Stimulated activated CD4-positive, alpha-beta T cell treated with anti-CD3 and anti-CD28 coated beads, Interleukin-4, amount 100 ng/mL, for 24 hours (primary cell): ENCODE measurements around the gene RPTOR.

Experiments
- DNase-seq: peaks from one replicate; pipeline ENCODE4 v3.0.0-alpha.2; 2020

Gene RPTOR

DNA sequence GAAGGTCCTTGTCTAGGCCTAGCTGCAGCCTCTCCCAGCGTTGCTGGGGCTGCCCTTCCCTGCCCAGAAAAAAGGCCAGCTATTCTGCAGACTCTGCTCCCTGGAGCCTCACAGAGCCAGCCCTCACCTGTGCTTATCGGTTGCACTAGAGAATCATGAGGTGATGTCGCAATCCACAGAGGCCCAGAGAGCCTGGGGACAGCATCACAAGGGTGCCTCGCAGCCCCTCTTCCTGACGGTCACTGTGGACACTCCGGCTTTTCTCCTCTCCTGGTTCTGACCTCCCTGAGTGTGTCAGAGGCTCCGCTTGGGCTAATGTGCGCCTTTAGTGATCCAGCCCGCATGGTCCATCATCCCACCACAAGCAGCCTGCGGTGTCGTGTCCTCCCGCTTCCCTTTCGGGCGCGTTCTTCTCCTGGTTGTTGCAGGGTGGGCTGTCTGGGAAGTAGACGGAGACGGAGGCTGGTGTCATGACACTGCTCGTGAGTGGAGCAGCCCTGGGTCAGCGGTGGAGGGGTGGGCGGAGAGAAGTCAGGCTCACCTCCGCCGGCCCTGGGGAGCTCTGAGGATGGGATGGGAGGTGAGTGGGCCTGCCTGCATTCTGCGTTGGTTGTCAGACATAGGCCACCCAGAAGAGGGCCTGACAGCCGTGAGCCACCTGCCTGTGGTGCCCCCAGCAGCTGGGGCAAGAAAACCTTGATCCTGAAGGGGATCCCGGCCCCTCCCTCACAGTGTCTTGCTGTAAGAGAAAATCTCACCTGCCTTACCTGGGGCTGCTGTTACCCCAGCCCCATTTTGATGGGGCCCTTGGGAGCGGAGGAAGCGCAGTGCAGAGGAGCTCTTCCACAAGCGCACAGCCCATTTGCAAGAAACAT, 281.1 kb downstream of the RPTOR start:
- DNase-seq: no peak

DNA sequence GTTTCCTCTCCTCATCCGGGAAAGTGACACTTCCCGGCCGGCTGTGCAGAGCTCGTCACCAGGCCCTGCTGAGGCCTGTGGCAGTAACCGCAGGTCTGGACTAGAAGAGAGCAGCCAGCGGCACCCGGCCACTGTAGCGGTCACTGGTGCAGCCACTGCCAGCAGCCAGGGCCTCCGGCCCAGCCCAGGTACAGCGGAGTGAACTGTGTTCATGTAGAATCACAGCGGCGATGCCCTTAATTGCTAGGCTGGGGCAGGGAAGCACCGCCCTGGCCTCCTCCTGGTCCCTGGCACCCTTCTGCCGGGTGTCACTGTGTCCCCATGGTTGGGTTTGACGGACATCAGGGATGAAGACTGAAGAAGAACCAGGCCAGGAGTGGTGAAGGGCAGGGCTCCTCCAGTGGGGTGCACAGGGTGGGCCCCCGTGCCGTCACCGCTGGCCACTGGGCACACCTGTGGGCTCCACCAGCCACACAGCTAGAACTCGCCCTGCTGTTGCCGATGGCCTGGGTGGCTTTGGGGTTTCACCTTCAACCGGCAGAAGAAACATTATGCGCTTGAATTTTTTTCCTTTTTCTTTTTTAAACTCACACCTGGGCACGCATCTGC, 281.8 kb downstream of the RPTOR start:
- no peak for DNase-seq

DNA sequence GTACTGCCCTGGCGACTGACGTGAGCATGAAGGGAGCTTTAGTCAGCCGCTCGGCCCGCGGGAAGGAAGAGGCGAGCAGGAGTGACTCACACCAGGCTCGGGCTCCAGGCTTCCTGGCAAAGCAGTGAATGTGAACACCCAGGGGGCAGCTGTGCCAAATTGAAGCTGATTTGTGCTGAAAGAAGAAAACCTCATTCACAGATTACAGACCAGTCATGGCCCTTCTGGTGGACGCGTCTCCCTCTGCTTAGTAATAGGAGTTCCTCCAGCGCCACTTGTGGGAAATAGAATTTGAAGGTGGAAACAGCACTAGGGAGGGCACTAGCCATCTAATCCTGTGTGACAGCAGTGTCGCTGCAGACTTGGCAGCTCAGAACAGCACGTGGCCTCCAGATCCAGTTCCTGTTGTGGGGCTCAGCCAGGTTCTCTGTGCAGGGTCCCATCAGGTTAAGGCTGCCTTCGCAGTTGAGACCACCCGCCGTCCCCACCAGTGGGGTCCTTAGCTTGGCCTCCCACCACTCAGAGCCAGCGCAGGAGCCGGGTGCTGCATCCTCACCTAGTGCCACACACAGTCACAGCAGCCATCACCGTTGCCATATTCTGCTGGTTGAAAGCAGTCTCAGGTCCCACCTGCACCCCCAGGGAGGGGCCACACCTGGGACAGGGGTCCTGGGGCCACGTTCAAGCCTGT, 282.5 kb downstream of the RPTOR start:
- DNase-seq: no peak

DNA sequence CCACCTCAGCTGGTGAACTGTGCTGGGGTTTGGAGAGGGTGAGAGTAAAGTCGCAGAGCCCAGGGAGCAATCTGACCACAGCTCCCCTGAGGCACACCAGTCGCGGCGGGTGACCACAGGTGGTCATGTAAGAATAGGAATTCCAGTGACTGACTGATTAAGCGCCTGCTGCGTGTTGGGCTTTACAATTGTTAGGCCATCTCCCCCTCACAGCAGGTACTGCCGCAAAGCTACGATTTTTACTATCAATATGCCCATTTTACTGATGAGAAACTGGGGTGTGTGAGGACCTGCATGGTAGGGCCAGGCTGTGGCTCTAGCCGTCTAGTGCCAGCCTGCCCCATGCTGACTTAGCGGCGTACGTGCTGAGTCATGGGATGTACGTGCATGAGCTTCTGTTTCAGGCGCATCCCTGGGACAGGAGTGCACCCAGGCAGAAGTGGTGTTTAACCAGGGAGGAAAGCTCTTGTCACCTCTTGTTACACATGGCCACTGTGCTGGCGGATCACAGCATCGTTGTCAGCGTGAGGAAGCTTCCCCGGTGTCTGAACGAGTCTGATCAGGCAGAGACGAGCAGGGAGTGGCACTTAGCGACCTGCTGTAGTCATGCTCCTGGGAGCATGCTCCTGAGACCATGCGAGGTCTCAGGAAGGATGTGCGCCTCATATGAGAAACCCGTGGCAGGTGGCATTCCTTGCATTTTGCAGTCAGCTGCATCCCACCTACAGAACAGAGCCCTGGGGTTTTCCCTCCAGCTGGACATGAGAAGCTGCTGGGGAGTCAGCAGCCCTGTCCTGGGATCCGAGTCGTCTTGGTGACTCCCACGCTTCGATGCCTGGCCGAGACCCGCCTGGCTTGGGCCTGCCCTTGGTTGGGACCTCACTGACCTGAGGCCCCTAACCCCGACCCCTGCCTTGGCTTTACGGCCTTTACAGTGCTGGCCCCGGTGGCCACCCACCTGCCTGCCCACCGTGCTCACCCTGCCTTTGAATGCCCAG, 283.3 kb downstream of the RPTOR start:
- DNase-seq: no peak

DNA sequence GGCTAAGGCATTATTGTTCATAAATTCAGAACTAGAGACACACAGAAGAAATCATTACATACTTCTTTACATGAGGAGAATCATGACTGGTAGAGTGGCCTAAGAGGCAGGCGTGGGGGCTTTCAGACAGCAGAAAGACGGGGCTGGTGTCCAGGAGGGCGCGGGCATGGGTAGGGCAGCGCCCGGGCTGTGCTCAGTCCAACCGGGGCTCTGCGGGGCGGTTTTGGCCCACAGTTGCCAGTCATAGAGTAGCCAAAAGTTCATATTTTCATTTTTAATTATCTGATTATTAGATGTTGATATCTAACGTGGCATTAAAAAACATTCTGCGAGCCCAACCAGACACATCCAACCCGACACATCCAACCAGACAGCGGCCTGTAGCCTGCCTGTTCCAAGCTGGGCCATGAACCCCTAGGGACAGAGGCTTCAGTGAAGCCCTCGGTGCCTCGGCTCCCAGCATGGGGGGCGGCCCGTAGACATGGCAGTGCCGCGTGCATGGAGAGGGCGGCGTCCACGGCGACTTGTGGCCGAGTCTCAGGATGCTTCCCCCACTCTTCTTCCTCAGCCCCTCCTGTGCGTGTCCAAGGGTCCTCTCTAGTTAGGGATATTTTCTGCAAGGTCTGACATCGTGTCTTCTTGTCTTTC, 284.7 kb downstream of the RPTOR start:
- no peak for DNase-seq

DNA sequence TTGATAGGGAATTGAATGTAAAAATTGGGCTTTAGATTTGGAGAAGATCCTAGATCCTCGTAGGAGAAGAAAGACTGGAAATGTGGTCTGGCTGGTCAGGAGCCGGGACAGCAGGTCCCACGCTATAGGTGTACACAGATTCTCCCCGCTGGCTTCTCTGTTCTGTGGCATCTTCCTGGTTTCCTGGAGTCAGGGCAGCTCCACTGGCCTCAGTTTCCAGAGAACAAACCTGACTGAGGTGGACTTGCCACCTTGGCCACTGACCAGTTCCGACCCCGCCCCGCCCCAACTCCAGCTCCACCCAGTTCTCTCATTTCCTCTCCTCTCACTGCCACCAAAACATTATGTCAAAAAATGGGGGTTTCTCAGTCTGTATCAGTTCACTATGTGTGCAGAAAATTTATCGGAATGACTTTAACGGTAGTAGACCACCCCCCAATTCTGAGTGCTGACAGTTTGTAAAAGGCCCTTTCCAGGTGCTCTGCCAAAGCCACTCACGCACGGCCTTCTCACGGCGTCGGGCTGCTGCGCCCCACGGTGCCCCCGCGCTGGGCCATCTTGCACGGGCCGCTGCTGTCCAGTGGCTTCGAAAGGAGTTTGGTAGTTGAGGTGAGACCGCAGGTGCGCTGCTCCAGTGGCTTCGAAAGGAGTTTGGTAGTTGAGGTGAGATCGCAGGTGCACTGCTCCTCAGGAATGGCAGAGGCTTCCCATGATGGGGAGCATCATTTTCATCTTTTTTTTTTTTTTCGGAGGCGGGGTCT, 285.6 kb downstream of the RPTOR start:
- no peak for DNase-seq

DNA sequence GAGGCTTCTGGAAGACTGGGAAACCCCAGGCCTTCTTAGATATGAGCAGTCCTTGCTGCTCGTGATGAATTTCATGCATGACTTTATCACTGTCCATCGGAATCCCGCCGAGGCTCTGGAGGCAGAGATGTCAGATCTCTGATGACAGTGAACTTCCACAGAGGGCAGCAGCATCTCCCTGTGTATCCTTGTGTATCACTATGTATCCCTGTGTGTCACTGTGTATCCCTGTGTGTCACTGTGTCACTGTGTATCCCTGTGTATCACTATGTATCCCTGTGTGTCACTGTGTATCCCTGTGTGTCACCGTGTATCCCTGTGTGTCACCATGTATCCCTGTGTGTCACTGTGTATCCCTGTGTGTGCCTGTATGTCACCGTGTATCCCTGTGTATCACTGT, 286.9 kb downstream of the RPTOR start:
- DNase-seq: no peak

DNA sequence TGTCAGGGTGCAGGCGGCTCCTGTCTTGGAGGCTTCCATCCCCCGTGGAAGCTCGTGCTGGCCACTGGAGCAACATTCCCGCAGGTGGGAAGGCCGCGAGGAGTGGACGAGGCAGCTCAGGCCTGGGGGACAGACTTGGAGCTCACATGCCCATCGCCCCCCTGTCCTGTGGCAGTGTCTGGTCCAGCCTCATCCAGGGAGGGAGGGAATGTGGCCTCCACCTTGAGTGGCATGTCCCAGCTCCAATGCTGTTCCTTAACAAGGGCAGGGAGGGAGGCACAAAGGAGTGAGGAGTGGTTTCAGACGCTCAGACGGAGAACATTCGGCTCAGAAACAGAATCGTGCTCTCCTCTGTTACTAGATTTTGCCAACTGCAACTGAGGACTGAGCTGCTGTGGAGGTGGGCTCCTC, 287.6 kb downstream of the RPTOR start:
- DNase-seq: no peak

DNA sequence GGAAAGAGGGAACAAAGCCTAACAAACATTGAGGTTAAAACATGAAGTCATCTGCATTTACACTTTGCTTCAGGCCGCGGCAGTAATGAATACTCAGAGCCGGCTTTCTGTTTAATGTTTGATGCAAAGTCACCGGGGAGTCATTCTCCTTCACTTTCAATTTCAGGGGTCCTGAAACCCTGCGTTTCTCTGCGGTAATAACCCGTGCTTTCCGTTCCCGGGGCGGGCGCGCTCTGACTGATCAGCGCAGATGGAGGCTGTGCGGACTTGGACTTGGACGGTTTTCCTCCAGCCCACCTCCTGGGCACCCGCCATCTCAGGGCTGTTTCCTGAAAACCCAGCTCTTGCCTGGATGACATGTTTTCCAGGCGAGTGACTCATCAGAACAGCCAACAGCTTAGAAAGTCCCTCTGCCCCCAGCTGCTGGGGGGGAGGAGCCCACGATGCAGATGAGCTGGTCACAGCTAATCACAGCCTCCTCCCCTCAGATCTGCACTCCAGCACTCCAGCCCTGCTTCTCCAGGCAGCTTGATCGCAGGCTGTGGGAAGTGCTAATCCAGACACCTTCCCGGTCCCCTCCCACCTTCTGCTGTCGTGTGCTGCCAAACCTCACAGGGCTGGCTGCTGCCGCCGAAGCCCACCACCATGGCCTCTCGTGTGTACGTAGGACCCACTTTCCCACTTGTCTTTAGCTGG, 288.4 kb downstream of the RPTOR start:
- peak; percentile 90 for DNase-seq

DNA sequence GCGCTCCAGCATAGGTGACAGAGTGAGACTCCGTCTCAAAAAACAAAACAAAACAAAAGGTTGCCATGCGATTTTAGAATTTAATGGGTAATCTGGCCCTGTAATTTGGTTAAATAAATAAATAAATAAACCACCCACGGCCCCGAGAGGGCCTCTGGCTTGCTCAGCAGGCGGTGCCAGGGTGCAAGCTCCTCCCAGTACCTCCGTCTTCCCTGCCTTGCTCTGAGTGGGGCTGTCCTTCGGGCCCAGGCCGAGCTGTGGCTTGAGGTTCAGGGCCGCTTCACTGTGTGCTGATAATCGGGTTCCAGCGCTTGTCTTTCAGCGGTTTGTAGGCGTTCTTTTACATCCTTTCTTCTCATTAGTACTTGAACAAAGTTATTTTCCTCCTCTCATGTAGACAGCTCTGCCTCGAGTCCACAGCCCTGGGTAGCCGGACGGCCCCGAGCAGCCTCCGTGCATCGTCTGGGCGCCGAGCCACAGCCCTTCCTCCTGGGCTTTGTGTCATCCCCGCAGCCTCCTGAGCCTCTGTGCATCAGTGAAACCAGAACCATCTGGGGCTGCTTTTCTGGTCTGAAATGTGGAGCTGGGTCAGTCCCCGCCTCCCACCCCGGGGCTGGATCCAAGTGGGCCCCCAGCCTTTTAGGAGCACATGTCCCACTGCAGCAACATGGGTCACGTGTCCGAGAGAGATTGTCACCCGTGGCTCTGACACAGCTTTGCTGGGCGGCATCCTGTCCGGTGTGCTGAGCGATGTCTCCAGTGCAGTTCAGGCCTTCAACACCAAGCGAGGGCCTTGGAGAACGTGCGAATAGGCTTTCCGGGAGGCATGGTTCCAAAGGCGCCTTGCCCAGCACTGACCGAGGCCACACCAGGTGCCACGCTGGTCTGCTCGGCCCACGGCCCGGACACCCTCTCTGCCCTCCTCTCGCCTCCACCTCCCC, 289.6 kb downstream of the RPTOR start:
- no peak for DNase-seq

DNA sequence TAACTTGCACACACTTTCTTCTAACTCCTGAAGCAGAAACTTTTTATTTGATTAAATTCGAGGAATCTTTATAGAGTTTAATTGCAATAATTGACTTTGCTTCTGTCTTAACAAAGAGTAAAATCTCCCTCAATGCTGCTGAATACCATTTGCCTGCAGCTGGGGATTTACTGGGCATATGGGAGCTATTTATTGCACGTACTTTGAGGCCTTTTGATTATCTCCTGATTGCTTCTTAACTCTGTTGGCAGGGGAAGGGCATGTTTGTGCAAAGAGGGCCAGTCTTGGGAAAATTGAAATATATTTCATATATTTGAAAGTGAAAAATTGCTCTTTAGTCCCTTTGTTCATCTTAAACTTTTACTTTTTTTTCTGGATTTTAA, 290.2 kb downstream of the RPTOR start:
- no peak for DNase-seq

DNA sequence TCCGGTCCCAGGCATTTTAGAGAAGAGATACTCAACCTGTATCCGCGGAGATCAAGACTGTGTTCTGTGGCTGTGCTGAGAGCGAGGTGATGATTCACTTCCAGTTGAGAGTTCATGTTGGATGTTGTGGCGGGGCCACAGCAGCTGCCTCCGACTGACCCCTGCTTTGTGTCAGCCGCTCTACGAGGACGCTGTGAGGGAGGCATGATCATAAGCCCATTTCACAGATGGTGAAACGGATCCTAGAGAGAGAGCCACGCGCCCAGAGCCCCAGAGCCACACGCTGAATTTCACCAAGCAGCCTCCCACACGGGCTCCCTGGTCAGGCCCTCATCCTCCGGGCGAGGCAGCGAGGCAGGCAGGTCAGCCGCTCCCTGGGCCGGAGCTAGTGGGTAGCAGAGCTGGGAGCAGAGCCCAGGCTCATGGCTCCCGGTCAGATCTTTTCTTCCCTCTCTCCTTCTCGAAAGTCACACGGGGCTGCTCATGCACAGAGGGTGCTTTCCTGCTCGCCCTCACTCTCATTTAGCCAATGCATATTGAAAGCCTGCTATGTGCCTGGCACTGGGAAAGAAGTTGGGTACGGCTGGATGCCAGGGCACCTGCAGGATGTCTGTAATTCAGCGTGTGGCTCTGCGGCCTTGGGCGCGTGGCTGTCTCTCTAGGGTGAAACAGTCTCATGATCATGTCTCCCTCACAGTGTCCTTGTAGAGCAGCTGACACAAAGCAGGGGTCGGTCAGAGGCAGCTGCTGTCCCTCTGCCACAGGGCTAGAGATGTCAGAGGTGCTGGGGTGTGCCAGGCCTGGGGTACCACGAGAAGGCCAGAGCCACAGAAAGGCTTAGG, 291.4 kb downstream of the RPTOR start:
- DNase-seq: no peak

DNA sequence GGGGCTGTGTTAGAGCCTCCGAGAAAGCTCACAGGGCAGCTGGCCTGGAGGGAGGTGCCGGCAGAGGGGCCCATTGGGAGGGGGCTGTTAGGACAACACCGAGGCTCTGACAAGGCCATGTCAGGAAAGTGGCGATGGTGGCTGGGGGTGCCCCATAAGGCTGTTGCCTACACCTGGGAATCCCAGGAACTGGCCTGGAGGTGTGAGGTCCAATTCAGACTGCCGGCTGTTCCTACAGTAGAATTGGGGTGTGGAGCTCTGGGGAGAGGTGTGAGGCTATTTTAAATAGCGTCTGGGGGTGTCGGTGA, 292.0 kb downstream of the RPTOR start:
- no peak for DNase-seq

DNA sequence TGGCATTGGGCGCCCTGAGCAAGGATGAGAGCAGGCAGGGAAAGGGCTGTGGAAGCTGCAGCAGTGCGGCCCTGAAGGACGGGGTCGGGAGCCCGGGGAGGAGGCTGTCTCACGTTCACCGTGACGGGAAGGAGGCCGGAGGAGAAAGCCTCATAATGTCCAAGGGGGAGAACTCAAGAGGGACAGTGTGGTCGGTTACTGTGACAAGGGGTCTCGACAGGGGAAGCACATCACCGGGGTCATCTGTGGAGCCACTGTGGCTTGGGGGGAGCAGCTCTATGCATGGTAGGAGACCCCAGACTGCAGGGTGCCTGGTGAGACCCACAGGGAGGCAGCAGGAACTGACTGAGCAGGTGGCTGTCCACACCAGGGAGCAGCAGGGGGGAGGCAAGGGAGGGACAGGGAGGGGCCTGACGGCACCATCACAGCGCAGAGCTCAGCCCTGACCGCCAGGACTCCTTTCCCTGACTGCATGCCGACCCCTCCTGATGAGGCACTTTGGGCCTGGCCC, 292.4 kb downstream of the RPTOR start:
- no peak for DNase-seq

DNA sequence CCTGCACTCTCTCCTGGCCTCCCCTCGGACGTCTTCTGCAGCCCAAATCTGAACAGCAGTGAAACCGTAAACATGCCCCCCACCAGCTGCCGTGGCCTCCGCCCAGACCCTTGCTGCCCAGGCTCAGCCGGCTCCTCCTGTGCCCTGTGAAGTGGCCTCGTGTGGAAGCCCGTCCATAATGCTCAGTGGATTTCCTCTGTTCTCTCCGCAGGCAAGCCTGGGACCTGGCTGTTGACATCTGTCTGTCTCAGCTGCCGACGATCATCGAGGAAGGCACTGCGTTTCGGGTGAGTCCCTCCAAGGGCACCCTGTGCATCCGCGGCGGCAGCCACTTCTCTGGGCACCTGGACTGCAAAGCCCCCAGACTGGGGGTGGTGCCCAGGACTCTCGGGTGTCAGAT, 293.1 kb downstream of the RPTOR start:
- DNase-seq: no peak

DNA sequence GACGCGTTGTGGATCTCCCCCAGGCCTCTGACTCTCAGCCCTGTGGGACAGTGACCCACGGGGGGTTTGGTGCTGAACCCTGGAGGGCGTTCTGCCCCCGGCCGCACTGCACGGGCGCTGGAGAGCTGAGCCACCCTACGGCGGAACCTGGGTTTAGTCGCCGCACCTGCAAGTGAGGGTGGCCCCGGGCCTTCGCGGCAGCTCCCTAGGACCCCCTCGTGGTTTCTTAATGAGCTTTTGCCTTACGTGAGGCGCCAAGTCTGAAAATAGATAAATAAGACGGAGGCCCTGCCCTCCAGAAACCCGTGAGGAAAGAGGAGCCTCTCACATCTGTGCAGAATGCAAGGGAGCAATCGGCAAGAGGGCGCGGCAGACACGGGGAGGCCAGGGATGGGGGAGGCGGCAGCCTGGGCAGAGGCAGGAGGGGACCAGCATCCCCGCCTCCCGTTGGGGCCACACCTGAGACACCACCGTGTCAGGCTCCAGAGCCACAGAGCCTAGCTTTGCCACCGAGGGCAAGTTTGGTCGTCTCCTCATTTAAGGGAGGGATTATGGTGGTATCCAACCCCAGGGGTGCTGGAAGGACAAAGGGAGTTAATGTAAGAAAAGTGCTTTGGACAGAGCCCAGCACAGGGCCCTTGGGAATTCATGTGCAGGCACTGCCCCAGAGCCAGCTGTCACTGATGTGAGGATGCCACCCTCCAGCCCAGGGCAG, 293.8 kb downstream of the RPTOR start:
- no peak for DNase-seq

DNA sequence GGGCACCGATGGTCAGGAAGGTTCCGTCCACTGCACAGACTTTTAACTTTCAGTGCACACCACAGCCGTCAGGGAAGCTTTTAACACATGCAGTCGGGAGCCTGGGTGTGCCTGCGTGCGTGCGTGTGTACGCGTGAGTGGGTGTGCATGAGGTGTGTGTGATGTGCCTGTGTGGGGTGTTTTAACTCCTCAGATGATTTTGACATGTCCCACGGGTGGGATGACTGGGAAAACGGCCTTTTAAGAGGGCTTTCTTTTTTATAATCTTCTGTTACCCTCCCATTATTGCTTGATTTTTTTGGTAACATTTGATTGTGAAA, 294.3 kb downstream of the RPTOR start:
- no peak for DNase-seq

DNA sequence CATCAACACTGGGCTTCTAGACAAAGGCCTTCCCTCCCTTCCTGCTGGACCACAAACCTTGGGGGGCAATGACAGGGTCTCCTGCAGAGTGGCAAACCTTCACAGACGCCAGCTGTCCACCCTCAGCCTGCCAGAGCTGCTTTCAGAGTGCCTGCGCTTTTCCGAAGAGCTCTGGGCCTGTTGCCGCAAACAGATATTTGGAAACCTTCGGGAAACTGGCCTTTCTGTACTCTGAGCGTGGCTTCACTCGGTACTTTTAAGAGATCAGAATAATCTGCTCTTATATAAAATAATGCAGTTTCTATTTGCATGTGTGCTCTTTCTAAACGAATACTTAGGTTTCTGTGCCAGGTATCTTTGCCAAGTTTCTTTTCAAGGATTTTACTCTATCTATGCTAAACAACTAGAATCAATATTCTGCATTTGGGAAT, 294.9 kb downstream of the RPTOR start:
- no peak for DNase-seq
